T-cell (primary cell): ENCODE data around the gene KLHDC10. TPM values are rescaled to one million over a fixed set of nuclear protein-coding genes. Genes with fewer than 3 reads are reported as not detected.
"Not testable (repeated sequence)": the region's sequence is repeated elsewhere in the genome, so short reads cannot be mapped to it uniquely, and the experiment has no call there.

Experiments used
- ATAC-seq, 4 experiments: fragments of 200-7000 bp in 3 of 4; fragments of 150-1000 bp in 1 of 4; cut with Tn5 transposase; replicated peaks in 1 of 4; 1 replicate in 3 of 4; 2 replicates in 1 of 4; pipeline ENCODE4 v1.10.0; 2021; ENCODE audit warnings: moderate library complexity in 3 of 4, mild to moderate bottlenecking in 2 of 4, moderate number of reproducible peaks in 1 of 4
- CTCF ChIA-PET, 2 donors: fragments of 300-600 bp; sonication (Branson Sonifier 250); formaldehyde crosslinking; loops; one replicate each; lab custom pipeline; 2022; ENCODE audit warnings: antibody characterized with exemption in 2 of 2; lab: Charles Lee
- POLR2A ChIA-PET, 2 donors: fragments of 300-600 bp; sonication (Branson Sonifier 250); formaldehyde crosslinking; loops; one replicate each; lab custom pipeline; 2022; ENCODE audit warnings: antibody characterized with exemption in 2 of 2; lab: Charles Lee
- DNase-seq, 35 experiments: peaks; one replicate each; pipeline versions ENCODE4 v3.0.0 to v3.0.0-alpha.2; 2013 to 2023
- H3K27ac ChIP-seq: one replicate; pipeline ENCODE4 v1.5.1; 2013; ENCODE audit warnings: low read length
- H3K27me3 ChIP-seq, 2 experiments: replicated peaks in 1 of 2; 1 replicate in 1 of 2; 2 replicates in 1 of 2; pipeline versions ENCODE4 v1.6.1 to v1.7.0; 2013; ENCODE audit warnings: low read length in 1 of 2, mixed read lengths in 1 of 2; ENCODE audit not compliant: control insufficient read depth in 2 of 2, insufficient read depth in 2 of 2; ENCODE audit errors: extremely low read depth in 1 of 2
- H3K36me3 ChIP-seq, 2 donors: 1 replicate in 1 of 2; 2 replicates in 1 of 2; pipeline versions ENCODE4 v1.6.1 to v1.7.0; 2013; ENCODE audit warnings: low read length in 1 of 2; ENCODE audit not compliant: control insufficient read depth in 2 of 2, insufficient read depth in 1 of 2; ENCODE audit errors: extremely low read depth in 1 of 2
- H3K4me1 ChIP-seq, 2 experiments: 1 replicate in 1 of 2; 2 replicates in 1 of 2; pipeline versions ENCODE4 v1.6.1 to v1.7.0; 2013; ENCODE audit warnings: low read length in 2 of 2, mixed read lengths in 1 of 2; ENCODE audit not compliant: insufficient read depth in 2 of 2, control insufficient read depth in 1 of 2; ENCODE audit errors: extremely low read depth in 1 of 2
- H3K4me3 ChIP-seq, 2 donors: 1 replicate in 1 of 2; 2 replicates in 1 of 2; pipeline versions ENCODE4 v1.5.1 to v1.7.0; 2013; ENCODE audit warnings: mild to moderate bottlenecking in 2 of 2, low read length in 1 of 2, moderate library complexity in 1 of 2; ENCODE audit not compliant: control insufficient read depth in 1 of 2; ENCODE audit errors: extremely low read depth in 1 of 2
- H3K9me3 ChIP-seq: 2 replicates; pipeline ENCODE4 v1.7.0; 2013
- H3K27ac Mint-ChIP-seq, 2 donors: one replicate each; pipeline ENCODE4 v1.8.0; 2020 to 2021; ENCODE audit warnings: mild to moderate bottlenecking in 2 of 2, mixed read lengths in 2 of 2
- H3K27me3 Mint-ChIP-seq, 2 donors: one replicate each; pipeline ENCODE4 v1.8.0; 2021 to 2022; ENCODE audit warnings: mixed read lengths in 2 of 2
- H3K36me3 Mint-ChIP-seq: one replicate; pipeline ENCODE4 v1.8.0; 2021; ENCODE audit warnings: mixed read lengths
- H3K4me1 Mint-ChIP-seq, 3 donors: one replicate each; pipeline ENCODE4 v1.8.0; 2020 to 2022; ENCODE audit warnings: mixed read lengths in 3 of 3, mild to moderate bottlenecking in 1 of 3
- H3K4me3 Mint-ChIP-seq, 3 donors: one replicate each; pipeline ENCODE4 v1.8.0; 2020 to 2022; ENCODE audit warnings: mild to moderate bottlenecking in 3 of 3, mixed read lengths in 3 of 3, moderate library complexity in 3 of 3
- H3K9me3 Mint-ChIP-seq, 3 donors: one replicate each; pipeline ENCODE4 v1.8.0; 2020 to 2022; ENCODE audit warnings: mixed read lengths in 3 of 3
- WGBS: methylation state at CpG from one replicate; pipeline ENCODE4 v1.1.5; 2013; ENCODE audit warnings: missing lambda C conversion rate; ENCODE audit not compliant: insufficient coverage; 5-methylcytosine and 5-hydroxymethylcytosine counted together
- total RNA-seq, 35 experiments: library from RNA in 6 of 35; stranded (reverse) in 6 of 35; fragments of 120-200 nt in 1 of 35; gene quantifications; one replicate each; pipeline versions ENCODE4 v1.2.1 to v1.2.4 and lab custom pipeline; 2013 to 2026

The KLHDC10 gene
- total RNA-seq, 5 donors from 2014 or later (not counting 1 experiment from before 2014, with no cell fraction given): 15.2 to 20.5 (median 16.4) TPM

- Histone ChIP-seq H3K27ac (no peak overlapping the region), H3K4me3 (no peak overlapping the region), H3K36me3 (no peaks in the 10 kb centered on the region), H3K9me3 (no peaks in the 10 kb centered on the region), H3K27me3 (peaks cover 0 to 43% of the 10 kb centered on the region in 2 experiments), H3K4me1 (no peaks in the 10 kb centered on the region)
- Mint-ChIP-seq H3K27me3 (peaks cover 0 to 16% of the 10 kb centered on the region in 2 donors), H3K9me3 (no peaks in the 10 kb centered on the region), H3K36me3 (no peaks in the 10 kb centered on the region), H3K4me3 (no peak overlapping the region), H3K27ac (no peak overlapping the region), H3K4me1 (no peaks in the 10 kb centered on the region)
- ChIA-PET POLR2A (no interaction called here), CTCF (interaction anchor here (0.7 to 2.5 kb wide), 4 partner anchors 9 to 998 kb away, joined by 3 to 6 read pairs (median 3); no protein-coding TSS in a partner anchor)
- no peak for DNase-seq
- no CpG with 5 or more reads among the region's 1 CpG for WGBS
- no peak for ATAC-seq
Observed at GRCh38 chr7:130062246-130062645, 8.1 kb upstream of the KLHDC10 start.

DNA sequence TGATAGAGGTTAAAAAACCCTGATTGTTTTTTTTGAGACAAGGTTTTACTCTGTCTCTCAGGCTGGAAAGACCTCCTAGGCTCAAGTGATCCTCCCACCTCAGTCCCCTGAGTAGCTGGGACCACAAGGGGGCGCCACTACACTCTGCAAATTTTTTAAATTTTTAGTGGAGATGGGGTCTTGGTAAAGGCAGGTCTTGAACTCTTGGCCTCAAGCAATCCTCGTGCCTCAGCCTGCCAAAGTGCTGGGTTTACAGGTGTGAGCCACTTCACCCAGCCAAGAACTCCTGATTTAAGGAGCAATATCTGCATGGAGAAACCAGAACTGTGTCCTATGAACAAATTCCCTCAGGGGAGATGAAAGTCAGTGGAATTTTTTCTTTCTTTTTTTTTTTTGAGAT, 7.3 kb upstream of the KLHDC10 start:
- ChIA-PET POLR2A (no interaction called here), CTCF (interaction anchor here (0.5 to 2.5 kb wide), 8 partner anchors 10 to 1009 kb away, joined by 3 to 6 read pairs (median 3); no protein-coding TSS in a partner anchor)
- ATAC-seq (peak; percentile 43 to 72 (median 54)), DNase-seq (peak; percentile 7 to 74 (median 59))
- peaks cover 0 to 42% of the 10 kb centered on the region in 2 experiments for H3K27me3 ChIP-seq
- no peaks in the 10 kb centered on the region for H3K36me3 ChIP-seq
- no peaks in the 10 kb centered on the region for H3K4me1 ChIP-seq
- H3K27me3 Mint-ChIP-seq: peaks cover 0 to 16% of the 10 kb centered on the region in 2 donors
- H3K27ac Mint-ChIP-seq: no peak overlapping the region
- no peaks in the 10 kb centered on the region for H3K36me3 Mint-ChIP-seq
- no peak overlapping the region for H3K27ac ChIP-seq
- no peak overlapping the region for H3K4me3 Mint-ChIP-seq
- no peaks in the 10 kb centered on the region for H3K9me3 ChIP-seq
- H3K4me3 ChIP-seq: no peak overlapping the region
- H3K9me3 Mint-ChIP-seq: no peaks in the 10 kb centered on the region
- H3K4me1 Mint-ChIP-seq: no peaks in the 10 kb centered on the region
- 0% methylated on average over 1 of the region's 2 CpGs for WGBS

DNA sequence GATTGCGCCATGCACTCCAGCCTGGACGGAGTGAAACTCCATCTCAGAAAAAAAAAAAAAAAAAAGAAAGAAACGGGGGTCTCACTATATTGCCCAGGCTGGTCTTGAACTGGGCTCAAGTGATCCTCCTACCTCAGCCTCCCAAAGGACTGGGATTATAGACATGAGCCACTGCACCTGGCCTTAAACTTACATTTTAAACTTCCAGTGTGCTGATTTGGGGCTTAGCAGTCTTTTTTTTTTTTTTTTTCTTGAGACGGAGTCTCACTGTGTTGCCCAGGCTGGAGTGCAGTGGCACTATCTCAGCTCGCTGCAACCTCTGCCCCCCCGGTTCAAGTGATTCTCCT, 5.8 kb upstream of the KLHDC10 start:
- DNase-seq, ATAC-seq, H3K9me3 ChIP-seq, H3K4me1 ChIP-seq, H3K27ac ChIP-seq, H3K9me3 Mint-ChIP-seq, H3K27ac Mint-ChIP-seq, H3K4me3 ChIP-seq, H3K4me1 Mint-ChIP-seq, H3K4me3 Mint-ChIP-seq, H3K36me3 Mint-ChIP-seq, H3K36me3 ChIP-seq: not testable (repeated sequence)
- peaks cover 0 to 37% of the 10 kb centered on the region in 2 experiments for H3K27me3 ChIP-seq
- POLR2A ChIA-PET: interaction anchor here in 1 of 2 donors (0.6 kb wide), 1 partner anchor 306 kb away, joined by 11 read pairs; no protein-coding TSS in a partner anchor
- 100% methylated on average over 3 of the region's 6 CpGs for WGBS
- CTCF ChIA-PET: interaction anchor here in 1 of 2 donors (0.7 to 1.1 kb wide), 4 partner anchors 9 to 727 kb away, joined by 6 to 12 read pairs (median 6); no protein-coding TSS in a partner anchor
- H3K27me3 Mint-ChIP-seq: peaks cover 0 to 12% of the 10 kb centered on the region in 2 donors

DNA sequence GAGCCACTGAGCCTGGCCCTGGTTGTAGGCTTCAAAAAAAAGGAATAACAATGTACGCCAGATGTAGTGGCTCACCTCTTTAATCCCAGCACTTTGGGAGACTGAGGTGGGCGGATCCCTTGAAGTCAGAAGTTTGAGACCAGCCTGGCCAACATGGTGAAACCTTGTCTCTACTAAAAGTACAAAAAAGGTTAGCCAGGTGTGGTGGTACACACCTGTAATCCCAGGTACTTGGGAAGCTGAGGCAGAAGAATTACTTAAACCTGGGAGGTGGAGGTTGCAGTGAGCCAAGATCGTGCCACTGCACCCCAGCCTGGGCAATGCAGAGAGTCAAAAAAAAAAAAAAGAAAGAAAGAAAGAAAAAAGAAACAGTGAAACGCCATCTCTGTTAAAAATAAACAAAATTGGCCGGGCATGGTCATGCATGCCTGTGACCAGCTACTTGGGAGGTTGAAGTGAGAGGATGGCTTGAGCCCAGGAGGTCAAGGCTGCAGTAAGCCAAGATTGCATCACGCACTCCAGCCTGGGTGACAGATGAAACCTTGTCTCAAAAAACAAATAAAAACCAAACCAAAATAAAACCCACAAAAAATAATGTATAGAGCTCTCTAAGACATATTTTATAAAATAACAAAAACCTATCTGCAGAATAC, 4.7 kb upstream of the KLHDC10 start:
- no CpG with 5 or more reads among the region's 6 CpGs for WGBS
- Histone ChIP-seq H3K4me1 (peaks cover 0 to 5% of the 10 kb centered on the region in 2 experiments), H3K27me3 (peaks cover 0 to 31% of the 10 kb centered on the region in 2 experiments), H3K4me3 (no peak overlapping the region), H3K27ac (no peak overlapping the region), H3K36me3 (no peaks in the 10 kb centered on the region), H3K9me3 (no peaks in the 10 kb centered on the region)
- Mint-ChIP-seq H3K27ac (no peak overlapping the region), H3K4me1 (peaks cover 10 to 12% (median 11%) of the 10 kb centered on the region in 3 donors), H3K4me3 (no peak overlapping the region), H3K27me3 (peaks cover 0 to 10% of the 10 kb centered on the region in 2 donors), H3K36me3 (no peaks in the 10 kb centered on the region), H3K9me3 (no peaks in the 10 kb centered on the region)
- no peak for ATAC-seq
- ChIA-PET POLR2A (interaction anchor here in 1 of 2 donors (0.7 kb wide), 1 partner anchor 27 kb away, joined by 6 read pairs; no protein-coding TSS in a partner anchor), CTCF (interaction anchor here (0.6 to 0.7 kb wide), 4 partner anchors 15 to 694 kb away, joined by 3 to 5 read pairs (median 3); partner anchors contain the start of gene ZC3HC1 (in 1 of the 2))
- no peak for DNase-seq

DNA sequence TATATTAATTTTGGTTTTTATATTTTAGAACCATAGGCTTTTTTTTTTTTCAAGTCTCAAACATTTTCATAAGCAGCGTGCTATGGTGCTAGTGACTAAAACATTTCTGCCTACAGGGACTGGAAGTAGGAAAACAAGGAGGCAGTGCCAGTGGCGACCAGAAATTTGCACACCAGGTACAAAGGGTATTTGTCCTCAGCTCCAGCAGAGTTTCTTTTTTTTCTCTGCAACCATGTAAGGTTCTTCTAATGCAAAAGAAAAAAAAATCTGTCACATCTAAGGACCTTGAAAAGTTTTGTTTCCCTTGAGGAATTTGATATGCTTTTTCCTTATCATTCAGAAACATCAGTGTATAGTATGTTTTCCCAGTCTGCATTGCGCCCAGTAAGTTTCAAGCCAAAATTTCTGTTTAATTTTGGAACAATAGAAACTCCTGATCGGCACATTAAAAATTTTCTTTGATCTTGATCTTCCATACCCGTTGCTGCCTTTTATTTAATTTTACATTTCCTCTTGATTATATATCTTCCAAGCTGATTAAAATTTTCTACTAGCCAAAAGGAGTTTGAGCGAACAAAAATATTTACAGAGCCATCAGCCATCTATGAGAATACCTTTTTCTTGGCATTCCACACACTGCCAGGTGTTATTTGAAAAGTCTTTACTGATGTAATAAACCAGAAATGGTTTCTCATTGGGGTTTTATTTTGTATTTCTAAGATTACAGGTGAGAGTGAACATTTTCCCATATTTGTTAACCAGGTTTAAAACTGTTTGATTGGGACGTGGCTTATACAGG, 956 bp upstream of the KLHDC10 start:
- Mint-ChIP-seq H3K27ac (peak overlapping the region; percentile 89 to 92), H3K9me3 (no peaks in the 10 kb centered on the region), H3K4me1 (peaks cover 40 to 45% (median 40%) of the 10 kb centered on the region in 3 donors), H3K36me3 (peaks cover 9% of the 10 kb centered on the region), H3K27me3 (no peaks in the 10 kb centered on the region), H3K4me3 (peak overlapping the region; percentile 89 to 92 (median 91))
- H3K27me3 ChIP-seq: peaks cover 0 to 21% of the 10 kb centered on the region in 2 experiments
- no CpG with 5 or more reads among the region's 7 CpGs for WGBS
- POLR2A ChIA-PET: no interaction called here
- CTCF ChIA-PET: interaction anchor here (0.5 to 2.5 kb wide), 12 partner anchors 13 to 763 kb away, joined by 3 to 17 read pairs (median 4); partner anchors contain the start of genes CEP41 (in 1 of the 2), TMEM209 (in 1 of the 2) and ZC3HC1 (in 1 of the 2)
- peak overlapping the region; percentile 45 to 74 for H3K4me3 ChIP-seq
- DNase-seq (no peak), ATAC-seq (no peak)
- peaks cover 0 to 3% of the 10 kb centered on the region in 2 donors for H3K36me3 ChIP-seq
- H3K9me3 ChIP-seq: no peaks in the 10 kb centered on the region
- H3K4me1 ChIP-seq: peaks cover 13 to 21% of the 10 kb centered on the region in 2 experiments
- peak overlapping the region; percentile 77 for H3K27ac ChIP-seq
